ENCODE results near the gene RNF220.
A peak's percentile ranks its signal among the peaks of the same experiment; 100 is the strongest.
"Not testable (repeated sequence)": the region's sequence is repeated elsewhere in the genome, so short reads cannot be mapped to it uniquely, and the experiment has no call there.

RNF220 gene

DNA sequence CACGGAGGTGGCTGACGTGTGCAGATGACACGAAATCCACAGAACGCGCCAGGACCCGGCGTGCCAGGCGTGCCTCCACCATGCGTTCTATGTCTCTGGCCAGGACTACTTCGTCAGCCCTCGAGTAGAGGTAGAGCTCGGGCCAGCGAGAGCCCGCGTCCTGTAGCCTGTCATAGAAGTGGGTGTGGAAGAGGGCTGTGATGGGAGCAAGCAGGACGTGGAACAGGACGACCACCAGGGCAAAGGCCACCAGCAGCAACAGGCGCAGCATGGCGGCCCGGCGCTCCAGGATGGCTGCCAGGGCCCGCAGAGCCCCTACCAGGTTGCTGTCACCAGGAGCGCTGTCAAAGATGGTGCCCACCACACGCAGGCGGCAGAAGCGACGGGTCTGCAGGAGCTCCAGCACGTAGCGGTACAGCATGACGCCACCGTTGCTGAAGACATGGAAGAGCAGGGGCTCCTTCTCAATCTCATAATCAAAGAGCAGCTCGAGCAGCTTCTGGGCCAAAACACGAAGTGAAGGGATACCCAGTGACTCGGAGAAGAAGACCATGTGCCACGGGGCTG is 249.6 kb downstream of the RNF220 start:
- DNase-seq (ENCODE audit: low read depth), result no peak

DNA sequence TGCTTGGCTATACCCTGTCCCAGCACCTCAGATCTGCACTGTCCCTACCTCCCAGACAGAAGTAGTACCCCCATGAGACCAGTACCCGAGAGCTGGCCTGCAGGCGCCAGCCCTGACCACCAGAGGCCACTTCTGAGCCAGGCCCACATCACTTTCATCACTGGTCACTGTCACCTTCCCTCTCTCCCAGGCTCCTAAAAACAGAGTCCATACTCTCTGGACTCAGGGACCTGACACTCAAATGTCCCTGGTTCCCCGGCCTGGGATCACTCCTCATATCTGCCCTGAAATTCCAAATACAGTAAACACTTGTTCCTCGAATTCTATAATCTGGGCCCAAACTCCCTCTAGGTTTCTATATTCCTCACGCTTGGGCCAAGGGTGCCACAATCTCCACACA is 250.6 kb downstream of the RNF220 start:
- no peak for DNase-seq (ENCODE audit: low read depth)

DNA sequence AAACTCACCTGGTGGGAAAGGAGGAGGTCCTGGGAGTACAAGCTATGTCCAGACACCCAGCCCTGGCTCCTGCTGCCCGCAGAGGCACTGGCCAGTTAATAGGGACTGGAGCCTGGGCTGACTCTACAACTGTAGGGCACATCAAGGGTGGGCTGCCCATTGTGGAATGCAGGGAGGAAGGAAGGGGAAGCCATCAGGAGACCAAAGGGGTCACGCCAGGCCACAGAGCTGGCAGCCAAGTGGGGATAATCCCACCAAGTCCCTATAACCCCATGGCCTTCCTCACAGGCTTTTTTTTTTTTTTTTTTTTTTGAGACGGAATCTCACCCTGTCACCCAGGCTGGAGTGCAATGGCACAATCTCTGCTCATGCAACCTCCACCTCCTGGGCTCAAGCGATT is 254.5 kb downstream of the RNF220 start:
- DNase-seq (ENCODE audit: low read depth), result no peak

DNA sequence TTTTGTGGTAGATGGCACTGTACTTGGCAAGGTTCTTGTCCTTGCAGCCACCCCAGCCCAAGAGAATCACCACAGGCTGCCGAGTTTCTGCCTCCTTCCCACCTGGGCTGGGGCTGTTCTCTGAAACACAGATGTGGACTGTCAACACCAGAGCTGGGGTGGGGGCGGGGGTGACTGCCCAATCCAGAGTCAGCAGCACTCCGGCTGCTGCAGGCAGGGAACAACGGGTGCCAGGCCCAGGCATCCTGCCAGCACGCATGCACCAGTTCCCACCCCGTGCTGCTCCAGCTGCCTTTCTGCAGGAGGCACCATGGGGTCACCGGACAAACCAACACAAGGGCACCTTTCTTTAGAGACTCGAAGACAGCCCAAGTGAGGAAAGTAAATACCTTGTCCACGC is 255.1 kb downstream of the RNF220 start:
- DNase-seq (ENCODE audit: low read depth), result no peak

DNA sequence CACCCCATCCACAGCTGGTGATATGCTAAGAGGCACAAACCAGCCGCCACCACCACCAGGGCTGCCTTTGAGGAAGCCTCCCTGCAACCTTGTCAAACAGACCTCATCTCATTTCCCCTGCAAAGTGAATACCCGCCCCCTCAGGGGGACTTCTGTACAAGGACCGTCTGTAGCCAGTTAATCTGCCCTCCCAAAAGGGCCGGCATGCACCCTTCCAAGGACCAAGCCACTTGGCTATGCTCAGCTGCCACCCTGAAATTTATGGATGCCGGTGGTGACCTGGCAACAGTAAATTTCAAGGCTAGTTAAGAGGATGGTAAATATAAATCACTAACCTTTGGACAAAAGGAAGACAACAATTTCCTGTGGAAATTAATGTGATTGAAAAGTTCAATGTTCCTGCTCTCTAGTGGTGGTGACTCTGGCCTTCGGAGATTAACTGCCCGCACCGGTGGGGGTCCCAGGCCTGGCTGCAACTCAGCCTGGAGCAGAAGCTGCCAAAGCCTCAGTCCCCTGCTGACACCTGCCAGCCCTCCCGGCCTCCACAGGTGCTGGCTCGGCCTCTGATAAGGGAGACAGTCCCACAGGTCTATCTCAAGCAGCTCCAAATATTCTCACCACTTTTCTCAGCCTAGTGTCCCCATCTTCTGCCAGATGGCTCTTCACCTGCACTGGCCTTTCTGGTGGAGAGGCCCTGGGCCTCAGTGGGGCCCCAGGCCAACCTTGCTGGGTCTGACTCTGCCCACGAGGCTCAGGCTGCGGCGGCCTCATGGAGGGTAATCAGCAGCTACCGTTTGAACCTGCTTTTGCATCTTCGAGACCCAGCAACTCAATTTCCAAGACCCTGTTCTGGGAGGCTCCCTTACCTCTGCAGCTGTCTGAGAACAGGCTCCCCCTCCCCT is 257.0 kb downstream of the RNF220 start:
- DNase-seq (ENCODE audit: low read depth), result no peak

DNA sequence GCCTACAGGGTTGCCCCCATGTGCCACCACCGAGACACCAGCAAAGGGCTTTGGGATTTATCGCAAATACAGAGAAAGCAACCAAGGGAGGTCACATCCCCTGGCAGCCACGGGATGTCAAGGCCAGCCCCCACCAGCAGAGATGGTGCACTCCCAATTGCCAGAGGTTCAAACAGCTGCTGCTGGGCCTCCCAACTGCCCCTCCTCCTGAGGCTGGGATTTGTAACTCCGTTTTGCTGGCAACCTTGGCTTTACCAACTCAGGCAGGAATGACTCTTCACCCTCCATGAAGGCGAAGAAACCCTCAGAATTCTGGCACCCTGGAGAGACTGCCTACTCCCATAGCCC is 257.6 kb downstream of the RNF220 start:
- DNase-seq (ENCODE audit: low read depth), result no peak

DNA sequence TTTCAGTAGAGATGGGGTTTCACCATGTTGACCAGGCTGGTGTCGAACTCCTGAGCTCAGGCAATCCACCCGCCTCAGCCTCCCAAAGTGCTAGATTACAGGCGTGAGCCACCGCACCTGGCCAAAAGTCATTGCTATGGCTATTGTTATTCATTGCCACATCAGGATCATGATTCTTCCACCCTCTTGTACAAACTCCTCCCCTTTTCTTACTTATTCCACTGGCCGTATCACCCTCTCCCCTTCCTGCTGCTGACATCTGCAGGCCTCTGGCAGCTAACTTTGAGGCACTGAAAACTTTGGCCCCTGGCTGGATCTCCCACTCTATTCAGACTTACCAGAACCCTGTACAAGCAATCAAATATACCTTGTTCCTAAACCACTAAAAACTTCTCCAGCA is 258.4 kb downstream of the RNF220 start:
- no peak for DNase-seq (ENCODE audit: low read depth)

DNA sequence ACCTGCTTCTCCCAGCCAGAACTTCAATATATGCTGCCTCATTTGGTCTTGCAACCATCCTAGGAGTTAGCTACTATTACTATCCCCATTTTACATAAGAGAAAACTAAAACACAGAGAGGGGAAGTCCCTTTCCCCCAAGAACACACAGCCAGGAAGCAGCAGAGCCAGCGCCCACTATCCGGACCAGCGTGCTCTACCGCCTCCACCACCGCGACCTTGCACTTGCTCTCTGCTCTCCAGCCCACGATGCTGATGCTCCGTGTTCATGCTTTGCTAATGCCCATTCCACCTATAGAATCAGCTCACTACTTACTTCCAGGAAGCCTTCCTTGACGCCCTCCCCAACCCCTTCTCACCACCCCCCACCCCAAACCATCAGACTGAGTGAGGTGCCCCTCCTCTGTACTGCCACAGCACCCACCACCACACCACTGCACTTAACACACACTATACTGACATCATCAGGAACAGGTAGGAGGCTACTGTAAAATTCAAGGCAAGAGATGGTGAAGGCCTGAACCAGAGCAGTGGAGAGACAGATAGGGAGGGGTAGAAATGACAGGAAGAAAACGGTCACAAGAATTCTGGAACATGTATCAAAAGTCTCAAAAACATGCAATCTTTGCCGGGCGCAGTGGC is 259.8 kb downstream of the RNF220 start:
- no peak for DNase-seq (ENCODE audit: low read depth)

DNA sequence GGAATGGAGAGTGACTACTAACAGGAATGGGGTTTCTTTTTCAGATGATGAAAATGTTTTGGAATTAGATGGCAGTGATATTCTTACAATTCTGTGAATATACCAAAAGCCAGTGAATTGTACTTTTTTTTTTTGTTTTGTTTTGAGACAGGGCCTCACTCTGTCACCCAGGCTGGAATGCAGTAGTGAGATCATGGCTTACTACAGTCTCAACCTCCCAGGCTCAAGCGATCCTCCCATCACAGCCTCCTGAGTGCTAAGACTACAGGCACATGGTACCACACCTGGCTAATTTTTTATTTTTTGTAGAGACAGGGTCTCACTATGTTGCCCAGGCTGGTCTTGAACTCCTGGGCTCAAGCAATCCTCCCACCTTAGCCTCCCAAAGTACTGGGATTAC is 261.7 kb downstream of the RNF220 start:
- not testable (repeated sequence) for DNase-seq (ENCODE audit: low read depth)

DNA sequence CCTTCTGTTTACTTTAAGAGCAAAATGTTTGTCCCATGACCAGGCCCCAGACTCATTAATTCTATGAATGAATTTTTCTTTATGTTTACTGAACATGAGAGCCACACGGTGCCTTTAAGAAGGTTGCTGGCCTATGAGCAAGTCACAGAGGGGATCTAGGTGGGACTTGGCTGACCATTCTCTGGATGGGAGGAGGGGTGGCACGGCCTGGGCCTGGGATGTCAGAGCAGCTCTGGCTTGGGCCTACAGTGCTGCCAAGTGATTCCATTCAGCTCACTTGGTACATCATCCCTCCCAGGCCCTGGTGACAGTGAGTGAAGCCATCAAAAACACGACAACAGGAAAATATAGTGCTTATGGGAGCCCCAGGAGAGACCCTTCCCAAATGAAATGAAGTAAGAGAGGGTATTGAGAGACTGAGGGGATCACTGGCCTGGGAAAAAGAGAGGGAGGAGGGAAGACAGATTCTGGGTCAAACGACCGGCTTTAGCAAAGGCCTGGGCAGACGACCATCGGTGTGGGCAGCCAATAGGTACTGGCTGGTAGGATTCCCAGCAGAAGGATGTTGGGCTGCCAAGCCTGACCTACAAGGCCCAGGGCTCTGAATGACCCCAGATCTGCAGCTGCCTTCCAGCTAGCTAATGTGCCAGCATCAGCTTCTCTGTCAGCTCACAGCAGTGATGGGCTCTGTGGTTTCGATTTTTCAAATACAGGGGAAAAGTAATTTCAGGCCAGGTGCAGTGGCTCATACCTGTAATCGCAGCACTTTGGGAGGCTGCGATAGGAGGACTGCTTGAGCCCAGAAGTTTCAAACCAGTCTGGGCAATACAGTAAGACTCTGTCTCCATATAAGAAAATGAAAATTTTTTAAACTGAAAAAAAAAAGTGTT is 265.9 kb downstream of the RNF220 start:
- DNase-seq (ENCODE audit: low read depth), result no peak

DNA sequence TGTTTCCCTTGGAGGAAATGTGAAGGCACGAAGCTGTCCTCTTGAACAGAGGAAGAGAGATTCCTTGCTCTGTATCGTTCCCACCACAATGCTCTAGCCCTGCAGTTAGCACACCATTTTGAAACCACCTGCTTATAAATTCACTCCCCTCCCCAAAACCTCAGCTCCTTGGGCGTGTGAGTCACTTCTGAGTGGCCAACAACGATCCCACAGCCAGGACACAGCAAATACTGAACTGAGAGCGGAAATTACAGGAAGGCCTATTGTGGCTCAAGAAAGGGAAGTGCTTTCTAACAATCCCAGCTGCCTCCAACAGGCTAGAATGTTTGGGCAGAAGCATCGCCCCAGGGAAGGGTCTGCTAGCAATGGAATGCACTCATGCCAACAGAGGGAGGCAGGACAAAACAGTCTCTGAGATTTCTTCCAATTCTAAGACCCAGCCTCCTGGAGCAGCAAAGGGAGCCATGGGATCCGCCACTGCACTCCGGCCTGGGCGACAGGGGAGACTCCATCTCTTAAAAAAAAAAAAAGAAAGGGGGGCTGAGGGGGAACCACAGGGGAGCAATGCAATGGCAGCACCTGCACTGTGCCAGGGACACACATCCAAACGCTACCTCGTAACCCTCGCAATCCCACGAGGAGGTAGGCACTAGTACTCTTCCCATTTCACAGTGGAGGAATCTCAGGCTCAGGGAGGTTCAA is 267.4 kb downstream of the RNF220 start:
- no peak for DNase-seq (ENCODE audit: low read depth)

DNA sequence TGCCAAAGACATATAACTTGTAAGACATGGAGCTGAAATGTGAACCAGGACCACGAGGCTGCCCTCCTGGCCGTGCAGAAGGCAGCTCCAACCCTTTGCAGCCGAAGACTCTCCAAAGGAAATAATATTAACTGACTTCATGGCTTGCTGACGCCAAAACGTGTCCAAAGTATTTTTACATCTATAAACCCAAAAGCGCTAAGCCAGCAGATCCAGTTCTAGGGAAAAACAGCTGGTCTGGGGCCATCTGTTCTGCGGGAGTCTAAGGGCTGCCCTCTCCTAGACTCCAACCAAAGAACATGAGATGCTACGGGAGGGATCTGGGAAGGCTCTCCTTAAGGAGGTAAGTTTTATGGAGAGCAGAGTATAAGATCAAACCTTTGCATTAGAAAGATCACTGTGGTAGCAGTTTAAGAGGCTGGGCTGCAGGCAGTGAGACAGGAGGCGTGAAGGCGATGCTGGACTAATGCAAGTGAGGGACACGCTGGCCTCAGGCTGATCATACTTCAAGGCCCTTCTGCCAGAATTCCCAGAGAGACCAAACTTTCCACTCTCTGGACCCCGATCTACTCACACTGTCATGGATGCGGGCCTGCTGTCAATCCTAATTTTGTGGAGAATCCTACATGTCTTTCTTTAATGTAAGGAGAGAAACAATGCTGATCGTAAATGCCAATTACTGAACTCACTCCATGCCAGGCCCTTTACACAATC is 268.1 kb downstream of the RNF220 start:
- DNase-seq (ENCODE audit: low read depth), result no peak

DNA sequence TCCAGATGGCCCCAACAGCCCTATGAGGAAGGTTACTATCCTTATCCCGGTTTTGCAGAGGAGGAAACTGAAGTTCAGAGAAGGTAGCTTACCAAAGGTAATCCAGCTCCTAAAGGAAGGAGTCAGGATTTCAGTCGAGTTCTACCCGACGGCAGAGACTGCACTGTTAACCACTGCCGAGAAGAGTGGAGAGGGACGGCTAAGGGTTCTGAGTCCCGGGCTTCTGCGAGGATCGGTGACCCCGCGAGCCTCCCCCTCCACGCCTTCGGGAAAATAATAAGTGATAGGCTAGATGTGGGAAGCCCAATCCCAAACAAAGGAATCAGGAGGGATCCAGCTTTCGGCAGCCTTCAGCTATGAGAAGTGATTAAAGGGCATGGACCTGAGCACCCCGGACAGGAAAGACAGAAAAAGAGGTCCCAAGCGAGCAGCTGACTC is 268.6 kb downstream of the RNF220 start:
- DNase-seq (ENCODE audit: low read depth), result no peak

DNA sequence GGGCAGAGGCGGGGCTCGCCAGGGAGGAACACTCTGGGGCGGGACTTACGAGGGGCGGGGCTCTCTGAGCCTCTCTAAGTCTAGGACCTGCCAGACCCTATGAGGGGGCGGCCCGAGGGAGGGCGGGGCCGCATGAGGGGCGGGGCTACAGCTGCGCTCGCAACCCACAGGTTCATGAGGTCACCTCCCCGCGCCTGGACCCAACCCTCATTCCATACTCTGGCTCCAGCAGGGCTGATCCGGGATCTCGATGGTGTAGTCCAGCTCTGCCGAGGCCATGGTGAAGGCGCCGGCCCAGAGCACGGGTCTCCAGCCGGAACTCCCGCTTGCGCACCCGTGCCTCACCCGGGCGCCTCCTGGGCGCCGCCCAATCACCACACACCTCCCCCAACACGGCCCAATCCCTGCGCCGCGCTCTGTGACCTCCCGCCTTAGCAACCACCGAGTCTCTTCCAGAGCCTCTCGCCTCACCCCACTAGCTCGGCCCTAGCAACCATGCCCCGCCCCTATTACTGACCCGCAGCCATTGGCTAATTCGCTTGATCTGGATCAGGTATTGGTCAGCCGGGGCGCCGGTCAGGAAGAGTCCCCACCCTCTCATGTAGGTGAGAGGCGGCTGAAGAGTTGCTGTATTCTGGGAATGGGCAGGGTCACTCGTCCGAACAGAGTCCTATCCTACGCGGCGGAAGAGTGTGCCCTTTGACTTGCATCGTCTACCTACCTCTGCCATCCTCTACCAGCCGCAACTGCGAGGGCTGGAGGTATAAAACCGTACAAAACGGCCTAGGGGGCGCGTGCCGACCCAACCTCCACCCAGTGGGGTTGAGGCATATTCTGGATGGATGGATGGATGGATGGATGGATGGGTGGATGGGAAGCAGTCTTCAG is 269.3 kb downstream of the RNF220 start, which contains the start of the genes ARMH1 and TMEM53:
TSS of gene ARMH1 (plus strand) at position 602 of the 888 bp plus-strand sequence. CDS start 14,984 bp downstream, outside the sequence.
TSS of gene TMEM53 (minus strand) at position 369 of the 888 bp plus-strand sequence. CDS start at position 279, 90 bp downstream.
- DNase-seq (ENCODE audit: low read depth), result peak; percentile 97

DNA sequence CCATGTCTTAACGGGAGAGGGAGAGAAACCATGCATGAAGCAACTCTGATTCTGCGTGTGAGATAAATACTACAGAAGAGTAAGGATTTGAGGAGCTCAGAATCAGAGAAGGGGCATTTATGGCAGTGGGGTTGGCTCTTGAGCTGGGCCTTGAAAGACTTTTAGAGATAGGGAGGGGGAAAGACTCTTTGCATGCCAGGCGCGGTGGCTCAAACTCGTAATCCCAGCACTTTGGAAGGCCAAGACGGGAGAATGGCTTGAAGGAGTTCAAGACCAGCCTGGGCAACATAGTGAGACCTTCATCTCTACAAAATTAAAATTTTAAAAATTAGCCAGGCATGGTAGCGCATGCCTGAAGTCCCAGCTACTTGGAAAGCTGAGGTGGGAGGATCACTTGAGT is 270.1 kb downstream of the RNF220 start:
- no peak for DNase-seq (ENCODE audit: low read depth)

DNA sequence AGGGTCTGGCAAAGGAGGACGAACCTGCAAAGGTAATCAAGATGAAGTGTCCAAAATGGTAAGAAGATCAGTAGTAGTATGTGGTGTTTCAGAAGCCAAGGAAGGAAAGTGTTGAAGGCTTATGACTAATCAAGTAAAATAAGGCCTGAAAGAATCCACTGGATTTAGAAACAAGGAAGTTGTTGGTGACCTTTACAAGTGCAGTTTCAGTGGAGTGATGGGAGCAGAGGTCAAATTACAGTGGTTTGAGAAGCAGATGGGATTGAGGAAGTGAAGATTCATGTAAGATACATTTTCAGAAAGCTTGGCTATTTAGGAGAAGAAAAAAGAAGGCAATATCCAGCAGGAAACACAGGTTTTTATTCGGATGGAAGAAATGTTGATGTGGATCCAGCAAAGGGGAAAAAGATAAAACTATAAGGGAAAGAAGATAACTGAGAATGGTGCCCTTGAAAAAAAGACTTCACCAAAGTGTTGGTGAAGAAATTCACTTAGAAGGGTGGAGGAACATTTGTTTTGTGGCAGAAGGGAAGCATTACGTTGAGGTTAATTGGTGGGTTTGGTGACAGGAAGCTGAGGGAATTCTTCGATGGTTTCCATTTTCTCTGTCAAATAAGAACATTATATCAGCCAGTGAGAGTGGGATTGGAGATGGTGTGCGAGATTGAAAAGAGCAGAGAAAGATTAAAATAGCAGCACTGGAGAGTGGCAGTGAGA is 271.6 kb downstream of the RNF220 start:
- DNase-seq (ENCODE audit: low read depth), result no peak

DNA sequence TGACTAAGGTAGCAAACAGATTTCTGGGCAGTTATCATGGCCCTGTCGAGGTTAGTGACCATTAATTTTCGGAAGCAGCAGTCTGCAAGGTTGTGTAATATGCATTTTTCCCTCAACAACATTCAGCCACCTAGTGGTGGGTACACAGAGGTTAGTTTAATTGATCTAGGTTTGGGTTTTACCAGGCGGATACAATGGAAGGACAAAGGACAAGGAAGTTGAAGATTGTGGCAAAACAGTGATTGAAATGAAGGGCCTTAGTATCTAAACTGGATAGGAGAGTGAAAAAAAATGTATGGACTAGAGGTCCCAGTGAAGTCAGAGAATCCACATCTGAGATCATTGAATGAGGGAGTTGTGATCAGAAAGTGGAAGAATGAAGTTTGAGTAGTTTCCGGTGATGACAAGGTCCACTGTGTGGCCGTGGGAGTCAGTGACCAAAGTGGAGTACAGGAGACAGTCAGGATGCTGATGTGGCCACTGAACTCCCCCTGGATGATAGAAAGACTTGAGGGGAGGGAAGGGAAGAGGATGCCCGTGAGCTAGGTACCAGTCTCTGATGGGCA is 272.2 kb downstream of the RNF220 start:
- no peak for DNase-seq (ENCODE audit: low read depth)

DNA sequence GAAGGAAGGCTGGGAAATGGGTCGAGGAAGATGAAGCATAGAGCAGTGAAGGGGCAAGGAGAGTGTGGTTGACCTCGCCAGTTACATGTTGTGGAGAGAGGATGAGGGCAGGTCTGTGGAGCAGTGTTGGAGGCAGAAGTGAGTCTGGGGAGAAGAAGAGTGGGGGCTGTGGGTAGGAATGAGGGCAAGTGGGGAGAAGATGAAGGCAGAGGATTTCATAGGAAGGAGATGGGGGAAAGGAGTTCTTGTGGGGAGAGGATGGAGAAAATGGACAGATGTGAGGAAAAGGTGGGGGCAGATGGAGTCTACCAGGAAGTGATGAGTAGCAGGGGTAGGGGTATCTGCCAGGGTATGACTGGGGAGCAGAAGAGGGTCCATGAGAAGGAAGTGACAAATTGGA is 273.1 kb downstream of the RNF220 start:
- no peak for DNase-seq (ENCODE audit: low read depth)

DNA sequence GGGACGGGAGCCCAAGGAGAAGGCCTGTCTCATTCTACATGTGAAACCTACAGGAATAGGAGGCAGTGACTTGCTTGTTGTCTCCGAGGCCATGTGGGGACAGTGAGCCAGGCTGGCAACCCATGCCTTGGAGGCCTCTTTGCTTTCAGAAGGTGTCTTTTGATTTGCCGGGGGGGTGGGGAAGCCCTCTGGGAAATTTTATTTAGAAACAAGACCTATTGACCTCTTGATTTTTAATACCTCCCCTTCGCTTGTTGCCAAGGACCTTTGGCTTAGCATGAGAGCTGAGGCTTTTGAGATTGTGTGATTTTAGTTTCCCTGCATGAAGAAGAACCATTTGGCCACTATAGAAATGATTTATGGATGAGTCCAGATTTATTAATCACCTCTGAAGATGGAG is 273.6 kb downstream of the RNF220 start:
- no peak for DNase-seq (ENCODE audit: low read depth)

All from non-pigmented ciliary epithelial cell (primary cell).